Retinal pigment epithelial cell (primary cell): Measurements from ENCODE around the gene LINC00237.

Experiments used
- DNase-seq: peaks from one replicate; pipeline ENCODE4 v3.0.0-alpha.2; 2010; ENCODE audit warnings: low read depth
- H3K4me3 ChIP-seq: 2 replicates; pipeline ENCODE4 v1.5.1; 2011; ENCODE audit warnings: mild to moderate bottlenecking, low read length, control low read depth, moderate library complexity
- CTCF ChIP-seq: conservative IDR thresholded peaks from 2 replicates; pipeline ENCODE4 v1.5.1; 2011; ENCODE audit warnings: low read depth, low read length, control low read depth, inconsistent platforms

LINC00237 gene

GRCh38 chr20:21104466-21104761 lies 1.7 kb downstream of the LINC00237 start:
- DNase-seq = no peak
- no peak overlapping the region for H3K4me3 ChIP-seq
- TF ChIP-seq CTCF = no peak

GRCh38 chr20:21103582-21104465 lies 2.3 kb downstream of the LINC00237 start:
- no peak for DNase-seq
- no peak for TF ChIP-seq CTCF
- no peak overlapping the region for H3K4me3 ChIP-seq

GRCh38 chr20:21102603-21103311 lies 3.4 kb downstream of the LINC00237 start:
- no peak for DNase-seq
- TF ChIP-seq CTCF = no peak
- H3K4me3 ChIP-seq = no peak overlapping the region

GRCh38 chr20:21101932-21102575 lies 4.1 kb downstream of the LINC00237 start:
- no peak for DNase-seq
- H3K4me3 ChIP-seq = no peak overlapping the region

GRCh38 chr20:21101453-21101931 lies 4.7 kb downstream of the LINC00237 start:
- no peak for TF ChIP-seq CTCF
- no peak for DNase-seq
- H3K4me3 ChIP-seq = no peak overlapping the region

More at GRCh38 chr20:21101932-21102575, 4.1 kb downstream of the LINC00237 start:
- no peak for TF ChIP-seq CTCF

GRCh38 chr20:21100578-21101452 lies 5.3 kb downstream of the LINC00237 start:
- H3K4me3 ChIP-seq = no peak overlapping the region
- no peak for DNase-seq
- TF ChIP-seq CTCF = no peak
